B cell (primary cell): ENCODE data around the gene CXorf65. TPM values are rescaled to one million over a fixed set of nuclear protein-coding genes. Genes with fewer than 3 reads are reported as not detected.

Experiments
- ATAC-seq: fragments of 200-7000 bp; cut with Tn5 transposase; one replicate; pipeline ENCODE4 v1.10.0; 2021; ENCODE audit warnings: low read depth, mild to moderate bottlenecking, moderate number of reproducible peaks, moderate library complexity
- CTCF ChIA-PET: fragments of 350-600 bp; sonication (Branson Sonifier 250); formaldehyde crosslinking; loops from one replicate; lab custom pipeline; 2021; ENCODE audit warnings: antibody characterized with exemption, inconsistent platforms; lab: Charles Lee
- POLR2A ChIA-PET: fragments of 350-600 bp; sonication (Branson Sonifier 250); formaldehyde crosslinking; loops from one replicate; lab custom pipeline; 2021; ENCODE audit warnings: antibody characterized with exemption; lab: Charles Lee
- DNase-seq: peaks from one replicate; pipeline ENCODE4 v3.0.0; 2013
- H2AFZ ChIP-seq: 2 replicates; pipeline ENCODE4 v1.6.1; 2012; ENCODE audit warnings: mild to moderate bottlenecking, low read depth, low read length; ENCODE audit not compliant: insufficient read depth, poor library complexity, severe bottlenecking
- H3K27ac ChIP-seq, 2 donors: 1 replicate in 1 of 2; 2 replicates in 1 of 2; pipeline ENCODE4 v1.5.1; 2012 to 2013; ENCODE audit warnings: low read length in 2 of 2, mild to moderate bottlenecking in 2 of 2, moderate library complexity in 1 of 2
- H3K27me3 ChIP-seq, 4 experiments: fragments of 200-600 bp in 1 of 4; sonication (generic) in 1 of 4; replicated peaks in 1 of 4; 1 replicate in 2 of 4; 2 replicates in 2 of 4; pipeline versions ENCODE4 v1.6.1 to v1.7.0; 2013 to 2016; ENCODE audit warnings: low read length in 3 of 4, mild to moderate bottlenecking in 2 of 4, mixed read lengths in 1 of 4, moderate library complexity in 1 of 4; ENCODE audit not compliant: insufficient read depth in 4 of 4, control insufficient read depth in 3 of 4; ENCODE audit errors: control extremely low read depth in 1 of 4
- H3K36me3 ChIP-seq, 2 experiments: replicated peaks in 1 of 2; 1 replicate in 1 of 2; 2 replicates in 1 of 2; pipeline versions ENCODE4 v1.6.1 to v1.7.1; 2013; ENCODE audit warnings: low read length in 1 of 2; ENCODE audit not compliant: insufficient read depth in 2 of 2, control insufficient read depth in 1 of 2; ENCODE audit errors: control extremely low read depth in 1 of 2, extremely low read depth in 1 of 2
- H3K4me1 ChIP-seq, 2 donors: fragments of 200-600 bp in 1 of 2; sonication (generic) in 1 of 2; 1 replicate in 1 of 2; 2 replicates in 1 of 2; pipeline versions ENCODE4 v1.5.1 to v1.6.1; 2013 to 2017; ENCODE audit warnings: low read length in 2 of 2; ENCODE audit not compliant: control insufficient read depth in 2 of 2, insufficient read depth in 2 of 2
- H3K4me2 ChIP-seq: replicated peaks from 2 replicates; pipeline ENCODE3; 2012; ENCODE audit warnings: mild to moderate bottlenecking, low read depth, low read length; ENCODE audit not compliant: poor library complexity, severe bottlenecking
- H3K4me3 ChIP-seq, 5 experiments: fragments of 200-600 bp in 1 of 5; sonication (generic) in 1 of 5; 1 replicate in 3 of 5; 2 replicates in 2 of 5; pipeline versions ENCODE4 v1.5.1 to v1.7.0; 2011 to 2016; ENCODE audit warnings: low read length in 4 of 5, mild to moderate bottlenecking in 4 of 5, low read depth in 2 of 5, control low read depth in 1 of 5, moderate library complexity in 1 of 5; ENCODE audit not compliant: insufficient read depth in 1 of 5; ENCODE audit errors: control extremely low read depth in 1 of 5, extremely low read depth in 1 of 5
- H3K79me2 ChIP-seq: fragments of 200-600 bp; sonication (generic); one replicate; pipeline ENCODE4 v1.6.0; 2016; ENCODE audit warnings: low read length; ENCODE audit not compliant: control insufficient read depth, insufficient read depth
- H3K9ac ChIP-seq: fragments of 200-600 bp; sonication (generic); 2 replicates; pipeline ENCODE4 v1.6.1; 2017; ENCODE audit warnings: mild to moderate bottlenecking, low read length, moderate library complexity
- H3K9me3 ChIP-seq, 3 donors: one replicate each; pipeline versions ENCODE4 v1.6.1 to v1.7.1; 2013; ENCODE audit warnings: low read length in 2 of 3; ENCODE audit not compliant: control insufficient read depth in 2 of 3, insufficient read depth in 1 of 3; ENCODE audit errors: control extremely low read depth in 1 of 3
- H4K20me1 ChIP-seq: 2 replicates; pipeline ENCODE4 v1.6.0; 2012; ENCODE audit warnings: mild to moderate bottlenecking, low read length; ENCODE audit not compliant: insufficient read depth, control insufficient read depth, poor library complexity, severe bottlenecking
- H3K27ac Mint-ChIP-seq: one replicate; pipeline ENCODE4 v1.8.0; 2021; ENCODE audit warnings: mixed read lengths
- H3K27me3 Mint-ChIP-seq: one replicate; pipeline ENCODE4 v1.8.0; 2021; ENCODE audit warnings: mixed read lengths
- H3K4me1 Mint-ChIP-seq: one replicate; pipeline ENCODE4 v1.8.0; 2021; ENCODE audit warnings: mixed read lengths
- H3K4me3 Mint-ChIP-seq: one replicate; pipeline ENCODE4 v1.8.0; 2021; ENCODE audit warnings: mixed read lengths
- H3K9me3 Mint-ChIP-seq: one replicate; pipeline ENCODE4 v1.8.0; 2022; ENCODE audit warnings: mixed read lengths; ENCODE audit not compliant: insufficient read depth
- EZH2 ChIP-seq: IDR thresholded peaks from 2 replicates; pipeline ENCODE4 v1.6.1; 2012; ENCODE audit warnings: borderline replicate concordance, low read depth, mild to moderate bottlenecking, moderate library complexity, low read length; ENCODE audit not compliant: insufficient read depth, poor library complexity, severe bottlenecking
- WGBS: methylation state at CpG from one replicate; pipeline ENCODE4 v1.1.5; 2013; ENCODE audit warnings: missing lambda C conversion rate; ENCODE audit not compliant: insufficient coverage; 5-methylcytosine and 5-hydroxymethylcytosine counted together
- intact Hi-C: fragments of 100-400 bp; cut with micrococcal nuclease; formaldehyde crosslinking; loops from one replicate; pipeline ENCODE4 v1.10.0; 2022
- polyA plus RNA-seq: library from polyadenylated mRNA; depleted of rRNA; stranded (reverse); fragments of >200 nt; gene quantifications from 2 replicates; pipeline ENCODE4 v1.2.3, GENCODE V29; 2012
- total RNA-seq, 2 donors: library from RNA; stranded (reverse); fragments of 120-200 nt in 1 of 2; gene quantifications; 1 replicate in 1 of 2; 2 replicates in 1 of 2; pipeline versions ENCODE4 v1.2.3 to v1.2.4, GENCODE V29; 2013 to 2022
- TF ChIP-seq, protein P1 (sequence below): fragments of 200-600 bp; IDR thresholded peaks from one replicate; pipeline ENCODE4 v1.8.0; 2022; ENCODE audit warnings: antibody characterized with exemption, mild to moderate bottlenecking

Gene CXorf65
- total and polyA plus RNA-seq, 2 donors (not counting 1 experiment from before 2014, with no cell fraction given): 25.6 to 49.6 TPM

DNA sequence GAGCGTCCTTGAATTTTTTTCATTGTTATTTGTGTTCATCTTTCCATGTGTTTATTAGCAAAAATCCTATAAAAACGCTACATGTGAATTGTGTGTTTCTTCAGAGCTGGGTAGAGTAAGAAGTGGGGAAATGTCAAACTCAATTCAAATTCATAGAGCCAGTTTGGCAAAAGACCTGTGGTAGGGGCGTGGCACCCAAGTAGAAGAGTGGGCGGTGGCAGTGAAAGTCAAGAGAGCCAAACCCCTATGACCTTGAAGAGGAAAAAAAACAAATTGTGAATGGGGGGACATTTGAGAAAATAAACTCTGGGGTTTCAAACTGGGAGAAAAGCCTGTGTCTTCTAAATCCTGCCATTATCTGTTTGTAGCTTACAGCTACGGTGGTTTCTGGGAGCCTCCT, 15.3 kb downstream of the CXorf65 start:
- Histone ChIP-seq H3K4me2 (no peak overlapping the region), H3K4me1 (peaks cover 4 to 7% of the 10 kb centered on the region in 2 donors), H4K20me1 (no peaks in the 10 kb centered on the region), H3K9me3 (no peaks in the 10 kb centered on the region), H3K79me2 (peaks cover 4% of the 10 kb centered on the region), H3K9ac (no peak overlapping the region), H3K27ac (no peak overlapping the region), H2AFZ (no peak overlapping the region), H3K27me3 (no peaks in the 10 kb centered on the region), H3K36me3 (no peaks in the 10 kb centered on the region), H3K4me3 (no peak overlapping the region)
- Mint-ChIP-seq H3K4me1 (peaks cover 9% of the 10 kb centered on the region), H3K4me3 (no peak overlapping the region), H3K27me3 (no peaks in the 10 kb centered on the region), H3K9me3 (no peaks in the 10 kb centered on the region), H3K27ac (no peak overlapping the region)
- ChIA-PET POLR2A (no interaction called here), CTCF (no interaction called here)
- DNase-seq: no peak
- ATAC-seq: no peak
- no CpG with 5 or more reads among the region's 5 CpGs for WGBS
- intact Hi-C loops: loop anchor here (10.0 kb wide), 1 partner anchor 164 kb away; the partner anchor contains the start of gene ZMYM3
- TF ChIP-seq, protein P1, sequence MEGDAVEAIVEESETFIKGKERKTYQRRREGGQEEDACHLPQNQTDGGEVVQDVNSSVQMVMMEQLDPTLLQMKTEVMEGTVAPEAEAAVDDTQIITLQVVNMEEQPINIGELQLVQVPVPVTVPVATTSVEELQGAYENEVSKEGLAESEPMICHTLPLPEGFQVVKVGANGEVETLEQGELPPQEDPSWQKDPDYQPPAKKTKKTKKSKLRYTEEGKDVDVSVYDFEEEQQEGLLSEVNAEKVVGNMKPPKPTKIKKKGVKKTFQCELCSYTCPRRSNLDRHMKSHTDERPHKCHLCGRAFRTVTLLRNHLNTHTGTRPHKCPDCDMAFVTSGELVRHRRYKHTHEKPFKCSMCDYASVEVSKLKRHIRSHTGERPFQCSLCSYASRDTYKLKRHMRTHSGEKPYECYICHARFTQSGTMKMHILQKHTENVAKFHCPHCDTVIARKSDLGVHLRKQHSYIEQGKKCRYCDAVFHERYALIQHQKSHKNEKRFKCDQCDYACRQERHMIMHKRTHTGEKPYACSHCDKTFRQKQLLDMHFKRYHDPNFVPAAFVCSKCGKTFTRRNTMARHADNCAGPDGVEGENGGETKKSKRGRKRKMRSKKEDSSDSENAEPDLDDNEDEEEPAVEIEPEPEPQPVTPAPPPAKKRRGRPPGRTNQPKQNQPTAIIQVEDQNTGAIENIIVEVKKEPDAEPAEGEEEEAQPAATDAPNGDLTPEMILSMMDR: no peak
- TF ChIP-seq EZH2: no peak

- no peak overlapping the region for H2AFZ ChIP-seq
- Mint-ChIP-seq H3K27ac (no peak overlapping the region), H3K9me3 (no peaks in the 10 kb centered on the region), H3K4me3 (no peak overlapping the region), H3K27me3 (no peaks in the 10 kb centered on the region), H3K4me1 (no peaks in the 10 kb centered on the region)
- H3K4me3 ChIP-seq: no peak overlapping the region
- H3K4me2 ChIP-seq: no peak overlapping the region
- no peaks in the 10 kb centered on the region for H3K27me3 ChIP-seq
- POLR2A ChIA-PET: interaction anchor here (0.7 kb wide), 1 partner anchor 130 kb away, joined by 3 read pairs; no protein-coding TSS in a partner anchor
- H4K20me1 ChIP-seq: no peaks in the 10 kb centered on the region
- TF ChIP-seq, protein P1: no peak
- TF ChIP-seq EZH2: no peak
- WGBS: 100% methylated on average over 2 of the region's 4 CpGs
- H3K36me3 ChIP-seq: no peaks in the 10 kb centered on the region
- DNase-seq: no peak
- intact Hi-C loops: no loop called here
- no peaks in the 10 kb centered on the region for H3K4me1 ChIP-seq
- no peak overlapping the region for H3K27ac ChIP-seq
- H3K79me2 ChIP-seq: no peaks in the 10 kb centered on the region
- CTCF ChIA-PET: no interaction called here
- no peak overlapping the region for H3K9ac ChIP-seq
- H3K9me3 ChIP-seq: no peaks in the 10 kb centered on the region
- ATAC-seq: no peak
Observed at GRCh38 chrX:71085900-71086299, 20.6 kb downstream of the CXorf65 start.
